ENCODE data around the gene TFB1M.
"Not testable (repeated sequence)": the region's sequence is repeated elsewhere in the genome, so short reads cannot be mapped to it uniquely, and the experiment has no call there.

Gene TFB1M

GRCh38 chr6:155232848-155233247, 81.4 kb downstream of the TFB1M start:
- no peak for DNase-seq

GRCh38 chr6:155230975-155231374, 83.3 kb downstream of the TFB1M start:
- peak in 1 of 2 experiments; percentile 4 for DNase-seq

- no peak for DNase-seq
Observed at GRCh38 chr6:155228546-155229166, 85.6 kb downstream of the TFB1M start.

DNA sequence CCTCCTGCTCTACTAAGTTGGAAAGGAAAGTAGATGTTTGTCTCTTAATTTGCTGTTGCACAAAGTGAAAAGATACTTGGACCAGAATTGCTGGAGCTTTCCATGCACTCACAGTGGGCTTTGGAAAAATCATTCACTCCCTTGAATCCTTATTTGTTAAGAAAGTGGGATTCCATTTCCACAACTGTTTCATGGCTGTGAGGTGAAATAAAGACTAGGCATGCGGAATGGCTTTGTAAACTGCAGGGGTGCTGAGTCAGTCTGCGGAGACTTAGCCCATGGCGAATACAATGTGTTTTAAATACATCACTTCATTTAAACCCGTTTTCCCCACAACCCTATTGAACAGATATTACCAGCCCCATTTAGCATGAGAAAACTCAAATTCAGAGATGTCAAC, 87.2 kb downstream of the TFB1M start:
- no peak for DNase-seq

- no peak for DNase-seq
Observed at GRCh38 chr6:155224618-155225017, 89.7 kb downstream of the TFB1M start.

- DNase-seq = peak in 1 of 2 experiments; percentile 11
Observed at GRCh38 chr6:155223646-155224451, 90.4 kb downstream of the TFB1M start.

- no peak for DNase-seq
Observed at GRCh38 chr6:155222506-155222905, 91.8 kb downstream of the TFB1M start.

- DNase-seq = no peak
Observed at GRCh38 chr6:155221086-155221485, 93.2 kb downstream of the TFB1M start.

DNA sequence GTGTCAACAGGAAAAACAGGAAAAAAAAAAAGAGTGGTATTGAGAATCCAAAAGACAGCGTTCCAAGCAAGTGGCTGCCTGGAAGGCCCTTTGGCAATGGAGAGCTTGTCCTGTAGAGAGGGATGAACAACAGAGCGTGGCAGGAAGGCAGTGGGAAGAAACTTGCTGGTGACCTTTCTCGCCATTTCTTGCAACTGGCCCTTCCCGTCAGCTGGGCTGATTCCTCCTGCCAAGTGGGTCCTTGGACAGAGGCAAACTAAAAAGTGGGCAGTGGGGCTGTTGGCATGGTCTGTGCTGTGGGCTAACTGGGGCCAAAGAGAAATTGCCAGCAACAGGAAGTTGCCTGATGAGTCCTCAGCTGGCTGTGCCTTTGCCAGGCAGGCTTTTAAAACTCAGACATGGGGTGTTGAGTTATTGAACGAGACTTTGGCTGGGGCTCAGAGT, 94.4 kb downstream of the TFB1M start:
- DNase-seq = peak; percentile 3 to 55

GRCh38 chr6:155219299-155219698, 95.0 kb downstream of the TFB1M start:
- DNase-seq = no peak

DNA sequence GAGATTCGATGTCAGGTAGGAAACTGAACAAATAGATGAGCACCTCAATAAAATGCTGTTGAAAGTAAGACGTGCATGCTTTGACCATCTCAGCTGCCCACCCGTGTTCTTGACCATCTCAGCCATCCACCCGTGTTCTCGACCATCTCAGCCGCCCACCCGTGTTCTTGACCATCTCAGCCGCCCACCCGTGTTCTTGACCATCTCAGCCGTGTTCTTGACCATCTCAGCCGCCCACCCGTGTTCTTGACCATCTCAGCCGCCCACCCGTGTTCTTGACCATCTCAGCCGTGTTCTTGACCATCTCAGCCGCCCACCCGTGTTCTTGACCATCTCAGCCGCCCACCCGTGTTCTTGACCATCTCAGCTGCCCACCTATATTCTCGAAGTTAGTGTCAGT, 95.6 kb downstream of the TFB1M start:
- DNase-seq = not testable (repeated sequence)

GRCh38 chr6:155216312-155217046, 97.8 kb downstream of the TFB1M start:
- peak; percentile 73 to 86 for DNase-seq

DNA sequence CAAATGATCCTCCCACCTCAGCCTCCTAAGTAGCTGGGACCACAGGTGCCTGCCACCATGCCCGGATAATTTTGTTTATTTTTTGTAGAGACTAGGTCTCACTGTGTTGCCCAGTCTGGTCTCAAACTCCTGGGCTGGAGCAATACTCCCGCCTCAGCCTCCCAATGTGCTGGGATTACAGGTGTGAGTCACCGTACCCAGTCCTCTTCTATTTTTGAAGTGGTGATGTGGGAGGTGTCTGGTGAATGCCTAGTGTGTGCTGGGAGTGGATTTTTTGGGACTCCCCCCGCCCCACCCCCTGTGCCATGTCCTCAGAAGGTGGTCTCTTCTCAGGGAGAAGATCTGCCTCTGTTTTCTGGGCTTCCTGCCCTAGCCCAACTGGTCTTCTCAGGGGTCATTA, 98.4 kb downstream of the TFB1M start:
- peak; percentile 20 to 65 for DNase-seq

DNA sequence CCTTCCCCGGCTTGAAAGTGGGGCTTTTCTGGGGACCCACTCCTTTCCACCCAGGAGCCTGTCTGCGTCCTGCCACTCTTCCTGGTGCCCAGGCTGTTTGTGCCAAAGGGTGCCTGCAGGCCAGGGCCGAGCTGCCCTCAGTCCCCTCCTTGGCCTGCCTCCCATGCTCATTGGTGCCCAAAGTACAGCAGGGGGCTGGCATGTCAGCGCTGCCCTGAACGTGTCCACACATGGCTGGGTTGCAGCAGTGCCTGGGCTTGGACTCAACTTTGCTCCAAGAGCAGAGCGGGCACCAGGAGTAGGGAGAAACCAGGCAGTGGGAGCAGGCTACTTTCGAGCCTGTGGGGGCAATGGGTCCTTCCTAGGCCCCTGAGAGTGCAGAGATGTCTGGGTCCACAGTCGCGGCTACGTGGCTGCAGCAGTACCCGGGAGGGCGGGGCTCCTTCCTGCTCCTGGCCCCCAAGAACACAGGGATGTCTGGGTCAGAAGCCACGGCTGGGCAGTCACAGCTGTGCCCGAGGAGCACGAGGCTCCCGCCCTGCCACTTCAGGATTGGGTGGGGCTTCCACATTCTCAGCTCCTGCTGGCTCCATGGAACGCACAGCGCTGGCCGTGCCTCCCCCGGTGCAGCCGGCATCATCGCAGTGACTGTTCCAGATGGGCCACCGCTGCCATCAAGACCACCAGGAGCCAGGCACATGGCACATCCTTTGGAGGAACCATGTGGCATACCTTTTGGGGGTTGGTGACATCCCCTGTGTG, 100.5 kb downstream of the TFB1M start:
- DNase-seq = no peak

GRCh38 chr6:155212616-155213380, 101.5 kb downstream of the TFB1M start:
- DNase-seq = no peak

- no peak for DNase-seq
Observed at GRCh38 chr6:155212106-155212505, 102.2 kb downstream of the TFB1M start.

GRCh38 chr6:155207223-155207622, 107.1 kb downstream of the TFB1M start:
- DNase-seq = no peak

Data from NCI-H2081 (cell line).